HG03558 (cell line): ENCODE data around the gene ANKRD36.
"Not testable (repeated sequence)": the region's sequence is repeated elsewhere in the genome, so short reads cannot be mapped to it uniquely, and the experiment has no call there.

Source experiments
- ATAC-seq: cut with Tn5 transposase; IDR thresholded peaks from one replicate; pipeline ENCODE4 v1.9.1; 2021; ENCODE audit warnings: moderate number of reproducible peaks; ENCODE audit not compliant: unreplicated experiment; ENCODE audit errors: extremely low read depth

ANKRD36 gene

GRCh38 chr2:97112320-97113049 is 468 bp upstream of the ANKRD36 start:
- ATAC-seq, result not testable (repeated sequence)

- ATAC-seq, result not testable (repeated sequence)
Observed at GRCh38 chr2:97113882-97114255, 916 bp downstream of the ANKRD36 start.

GRCh38 chr2:97129090-97129489 is 16.1 kb downstream of the ANKRD36 start:
- not testable (repeated sequence) for ATAC-seq

GRCh38 chr2:97144016-97144415 is 31.1 kb downstream of the ANKRD36 start:
- not testable (repeated sequence) for ATAC-seq

GRCh38 chr2:97166548-97166947 is 53.6 kb downstream of the ANKRD36 start:
- ATAC-seq, result not testable (repeated sequence)

GRCh38 chr2:97167938-97168337 is 55.0 kb downstream of the ANKRD36 start:
- not testable (repeated sequence) for ATAC-seq

- not testable (repeated sequence) for ATAC-seq
Observed at GRCh38 chr2:97168583-97168982, 55.6 kb downstream of the ANKRD36 start.

GRCh38 chr2:97180391-97180790 is 67.4 kb downstream of the ANKRD36 start:
- ATAC-seq, result not testable (repeated sequence)

- ATAC-seq, result not testable (repeated sequence)
Observed at GRCh38 chr2:97195349-97195748, 82.4 kb downstream of the ANKRD36 start.

- not testable (repeated sequence) for ATAC-seq
Observed at GRCh38 chr2:97197251-97197650, 84.3 kb downstream of the ANKRD36 start.

GRCh38 chr2:97200887-97201286 is 87.9 kb downstream of the ANKRD36 start:
- ATAC-seq, result not testable (repeated sequence)

- ATAC-seq, result not testable (repeated sequence)
Observed at GRCh38 chr2:97202643-97203250, 89.8 kb downstream of the ANKRD36 start.

GRCh38 chr2:97210325-97210724 is 97.4 kb downstream of the ANKRD36 start:
- ATAC-seq, result no peak

- ATAC-seq, result not testable (repeated sequence)
Observed at GRCh38 chr2:97215025-97215424, 102.1 kb downstream of the ANKRD36 start.

- ATAC-seq, result not testable (repeated sequence)
Observed at GRCh38 chr2:97230848-97231585, 118.1 kb downstream of the ANKRD36 start.

- not testable (repeated sequence) for ATAC-seq
Observed at GRCh38 chr2:97232981-97233380, 120.0 kb downstream of the ANKRD36 start.

- not testable (repeated sequence) for ATAC-seq
Observed at GRCh38 chr2:97233660-97234295, 120.8 kb downstream of the ANKRD36 start.

- ATAC-seq, result not testable (repeated sequence)
Observed at GRCh38 chr2:97261192-97261591, 148.2 kb downstream of the ANKRD36 start.

- not testable (repeated sequence) for ATAC-seq
Observed at GRCh38 chr2:97266449-97266848, 153.5 kb downstream of the ANKRD36 start.

- no peak for ATAC-seq
Observed at GRCh38 chr2:97267411-97268074, 154.6 kb downstream of the ANKRD36 start.
